HEK293 (cell line): Measurements from ENCODE around the gene METTL26.

Experiments used
- ELK4 ChIP-seq: IDR thresholded peaks from 2 replicates; pipeline ENCODE4 v1.6.1; 2011; ENCODE audit warnings: mild to moderate bottlenecking, low read depth, low read length, borderline replicate concordance
- GLIS1 ChIP-seq: fragments of 450-650 bp; formaldehyde crosslinking; IDR thresholded peaks from 2 replicates; pipeline ENCODE4 v1.5.1; 2016; ENCODE audit warnings: missing biosample characterization, missing genetic modification characterization
- HIC1 ChIP-seq: fragments of 450-650 bp; formaldehyde crosslinking; IDR thresholded peaks from 2 replicates; pipeline ENCODE4 v1.5.1; 2016; ENCODE audit warnings: missing biosample characterization, missing genetic modification characterization
- KLF1 ChIP-seq: fragments of 450-650 bp; formaldehyde crosslinking; IDR thresholded peaks from 2 replicates; pipeline ENCODE4 v1.5.1; 2016; ENCODE audit warnings: missing biosample characterization, missing genetic modification characterization
- KLF10 ChIP-seq: fragments of 450-650 bp; IDR thresholded peaks from 2 replicates; pipeline ENCODE4 v1.5.1; 2018; ENCODE audit warnings: missing biosample characterization, mild to moderate bottlenecking, missing genetic modification characterization
- MZF1 ChIP-seq: fragments of 450-650 bp; formaldehyde crosslinking; IDR thresholded peaks from 2 replicates; pipeline ENCODE4 v1.5.1; 2017; ENCODE audit warnings: missing biosample characterization, missing genetic modification characterization, borderline replicate concordance
- OVOL3 ChIP-seq: fragments of 450-650 bp; formaldehyde crosslinking; IDR thresholded peaks from 2 replicates; pipeline ENCODE4 v1.5.1; 2016; ENCODE audit warnings: missing biosample characterization, missing genetic modification characterization
- PATZ1 ChIP-seq: fragments of 450-650 bp; formaldehyde crosslinking; IDR thresholded peaks from 2 replicates; pipeline ENCODE4 v1.5.1; 2016; ENCODE audit warnings: missing biosample characterization, missing genetic modification characterization
- PBX3 ChIP-seq: sonication (generic); formaldehyde crosslinking; IDR thresholded peaks from 2 replicates; pipeline ENCODE4 v1.8.1; 2022; ENCODE audit warnings: mild to moderate bottlenecking, moderate library complexity, missing genetic modification reagents
- PRDM6 ChIP-seq: fragments of 450-650 bp; formaldehyde crosslinking; IDR thresholded peaks from 2 replicates; pipeline ENCODE4 v1.5.1; 2017; ENCODE audit warnings: missing biosample characterization, missing genetic modification characterization
- SETDB1 ChIP-seq: IDR thresholded peaks from one replicate; pipeline ENCODE4 v1.6.1; 2017; ENCODE audit warnings: mild to moderate bottlenecking, low read length, moderate library complexity, mixed read lengths; ENCODE audit not compliant: insufficient read length
- YY2 ChIP-seq: fragments of 450-650 bp; formaldehyde crosslinking; IDR thresholded peaks from 2 replicates; pipeline ENCODE4 v1.5.1; 2016; ENCODE audit warnings: missing biosample characterization, missing genetic modification characterization
- ZBTB26 ChIP-seq: fragments of 450-650 bp; formaldehyde crosslinking; optimal IDR thresholded peaks from 2 replicates; pipeline ENCODE3; 2016; ENCODE audit warnings: missing biosample characterization, mild to moderate bottlenecking, missing genetic modification characterization
- ZFP69B ChIP-seq: fragments of 450-650 bp; formaldehyde crosslinking; IDR thresholded peaks from 2 replicates; pipeline ENCODE4 v1.5.1; 2016; ENCODE audit warnings: missing biosample characterization, missing genetic modification characterization
- ZNF114 ChIP-seq: fragments of 450-650 bp; formaldehyde crosslinking; IDR thresholded peaks from 2 replicates; pipeline ENCODE4 v1.5.0; 2017; ENCODE audit warnings: missing biosample characterization, missing genetic modification characterization
- ZNF121 ChIP-seq: fragments of 450-650 bp; formaldehyde crosslinking; IDR thresholded peaks from 2 replicates; pipeline ENCODE4 v1.5.1; 2016; ENCODE audit warnings: missing biosample characterization, missing genetic modification characterization
- ZNF16 ChIP-seq: fragments of 450-650 bp; formaldehyde crosslinking; IDR thresholded peaks from 2 replicates; pipeline ENCODE4 v1.5.1; 2016; ENCODE audit warnings: low read depth, missing biosample characterization, missing genetic modification characterization
- ZNF169 ChIP-seq: fragments of 450-650 bp; formaldehyde crosslinking; IDR thresholded peaks from 2 replicates; pipeline ENCODE4 v1.5.1; 2016; ENCODE audit warnings: missing biosample characterization, missing genetic modification characterization
- ZNF335 ChIP-seq: fragments of 450-650 bp; formaldehyde crosslinking; conservative IDR thresholded peaks from 2 replicates; pipeline ENCODE4 v1.5.1; 2016; ENCODE audit warnings: missing biosample characterization, missing genetic modification characterization
- ZNF394 ChIP-seq: fragments of 450-650 bp; formaldehyde crosslinking; IDR thresholded peaks from 2 replicates; pipeline ENCODE4 v1.5.1; 2016; ENCODE audit warnings: missing biosample characterization, missing genetic modification characterization, mild to moderate bottlenecking, moderate library complexity, borderline replicate concordance
- ZNF513 ChIP-seq: fragments of 450-650 bp; IDR thresholded peaks from 2 replicates; pipeline ENCODE4 v1.5.1; 2018; ENCODE audit warnings: missing biosample characterization, missing genetic modification characterization
- ZNF560 ChIP-seq: fragments of 450-650 bp; formaldehyde crosslinking; IDR thresholded peaks from 2 replicates; pipeline ENCODE4 v1.5.1; 2017; ENCODE audit warnings: missing biosample characterization, missing genetic modification characterization, borderline replicate concordance
- ZNF621 ChIP-seq: fragments of 450-650 bp; formaldehyde crosslinking; IDR thresholded peaks from 2 replicates; pipeline ENCODE4 v1.5.1; 2017; ENCODE audit warnings: missing biosample characterization, missing genetic modification characterization
- ZNF624 ChIP-seq: fragments of 450-650 bp; formaldehyde crosslinking; IDR thresholded peaks from 2 replicates; pipeline ENCODE4 v1.5.1; 2017; ENCODE audit warnings: missing biosample characterization, missing genetic modification characterization
- ZNF664 ChIP-seq: fragments of 450-650 bp; formaldehyde crosslinking; IDR thresholded peaks from 2 replicates; pipeline ENCODE4 v1.5.1; 2016; ENCODE audit warnings: missing biosample characterization, missing genetic modification characterization
- ZNF747 ChIP-seq: fragments of 450-650 bp; formaldehyde crosslinking; IDR thresholded peaks from 2 replicates; pipeline ENCODE4 v1.5.1; 2016; ENCODE audit warnings: missing biosample characterization, missing genetic modification characterization
- ZNF768 ChIP-seq: fragments of 450-650 bp; formaldehyde crosslinking; IDR thresholded peaks from 2 replicates; pipeline ENCODE4 v1.5.1; 2018; ENCODE audit warnings: missing biosample characterization, mild to moderate bottlenecking, missing genetic modification characterization
- ZNF785 ChIP-seq: fragments of 450-650 bp; formaldehyde crosslinking; IDR thresholded peaks from 2 replicates; pipeline ENCODE4 v1.5.1; 2016; ENCODE audit warnings: missing biosample characterization, missing genetic modification characterization

Gene METTL26

GRCh38 chr16:660459-661183, 24.5 kb upstream of the METTL26 start (continued):
- TF ChIP-seq ZNF16 (tag by site-specific recombination) = no peak
- no peak for TF ChIP-seq ZNF621
- peak; percentile 72 for TF ChIP-seq GLIS1 (tag by site-specific recombination)
- no peak for TF ChIP-seq KLF1 (tag by site-specific recombination)
- no peak for TF ChIP-seq ZNF785 (tag by site-specific recombination)
- TF ChIP-seq PBX3 (CRISPR knock-in tag) = no peak
- no peak for TF ChIP-seq KLF10 (tag by site-specific recombination)
- TF ChIP-seq MZF1 = no peak
- no peak for TF ChIP-seq ZNF747 (tag by site-specific recombination)
- TF ChIP-seq ZFP69B (tag by site-specific recombination) = peak; percentile 69
- no peak for TF ChIP-seq SETDB1
- no peak for TF ChIP-seq PRDM6
- TF ChIP-seq ZNF560 (tag by site-specific recombination) = no peak
- no peak for TF ChIP-seq ZNF768 (tag by site-specific recombination)
- no peak for TF ChIP-seq ZNF394
- TF ChIP-seq ZNF121 (tag by site-specific recombination) = no peak
- TF ChIP-seq ZNF513 (tag by site-specific recombination) = no peak
- no peak for TF ChIP-seq ZNF169 (tag by site-specific recombination)
- no peak for TF ChIP-seq ZNF624
- TF ChIP-seq YY2 (tag by site-specific recombination) = no peak
- no peak for TF ChIP-seq ELK4
- peak; percentile 80; the same call in 1 of the 2 replicates for TF ChIP-seq PATZ1 (tag by site-specific recombination)
- no peak for TF ChIP-seq ZNF664 (tag by site-specific recombination)
- peak; percentile 33 for TF ChIP-seq ZNF335 (tag by site-specific recombination)
- peak; percentile 98 for TF ChIP-seq HIC1 (tag by site-specific recombination)
- TF ChIP-seq OVOL3 (tag by site-specific recombination) = no peak
- peak; percentile 39 for TF ChIP-seq ZBTB26 (tag by site-specific recombination)
- TF ChIP-seq ZNF114 (tag by site-specific recombination) = no peak
